Gastroesophageal sphincter (tissue), 3 donors: ENCODE data around the gene KLHL1.

Experiments
- EP300 ChIP-seq: sonication (generic); formaldehyde crosslinking; IDR thresholded peaks from one replicate; pipeline ENCODE4 v1.6.1; 2017; ENCODE audit warnings: antibody characterized with exemption, mild to moderate bottlenecking
- POLR2A ChIP-seq, 2 donors: fragments of 450-650 bp; IDR thresholded peaks; one replicate each; pipeline ENCODE4 v1.6.1; 2017; ENCODE audit warnings: antibody characterized with exemption in 2 of 2, mild to moderate bottlenecking in 2 of 2, moderate library complexity in 1 of 2
- POLR2AphosphoS5 ChIP-seq: sonication (generic); formaldehyde crosslinking; IDR thresholded peaks from one replicate; pipeline ENCODE4 v1.6.1; 2017; ENCODE audit warnings: antibody characterized with exemption
- TF ChIP-seq, protein P1 (sequence below), 4 experiments: fragments of 200-600 bp in 2 of 4; fragments of 450-650 bp in 2 of 4; sonication (generic) in 1 of 4; IDR thresholded peaks; one replicate each; pipeline ENCODE4 v1.5.1; 2017 to 2019; ENCODE audit warnings: antibody characterized with exemption in 4 of 4, mild to moderate bottlenecking in 2 of 4, moderate library complexity in 2 of 4

DNA sequence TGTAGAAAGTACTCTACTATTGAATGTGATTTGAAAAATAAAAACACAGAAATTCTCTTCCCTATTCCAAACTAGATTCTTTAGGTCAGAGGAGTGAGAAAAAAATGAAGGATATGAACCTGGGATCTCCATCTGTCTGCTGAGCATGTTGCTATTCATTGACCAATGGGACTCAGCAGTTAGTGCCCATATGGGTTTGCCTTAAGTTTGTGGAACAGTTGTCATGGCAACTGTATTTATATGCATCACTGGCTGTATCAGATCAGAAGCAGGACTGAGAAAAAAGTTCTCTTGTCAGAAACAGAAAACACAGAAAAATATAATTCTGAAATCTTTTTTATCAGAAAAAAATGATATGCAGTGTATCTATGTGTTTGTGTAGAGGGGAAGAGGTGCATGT is 74.0 kb downstream of the KLHL1 start:
- no peak for TF ChIP-seq POLR2A (IDR thresholded peaks at IDR 0.05)
- TF ChIP-seq, protein P1, sequence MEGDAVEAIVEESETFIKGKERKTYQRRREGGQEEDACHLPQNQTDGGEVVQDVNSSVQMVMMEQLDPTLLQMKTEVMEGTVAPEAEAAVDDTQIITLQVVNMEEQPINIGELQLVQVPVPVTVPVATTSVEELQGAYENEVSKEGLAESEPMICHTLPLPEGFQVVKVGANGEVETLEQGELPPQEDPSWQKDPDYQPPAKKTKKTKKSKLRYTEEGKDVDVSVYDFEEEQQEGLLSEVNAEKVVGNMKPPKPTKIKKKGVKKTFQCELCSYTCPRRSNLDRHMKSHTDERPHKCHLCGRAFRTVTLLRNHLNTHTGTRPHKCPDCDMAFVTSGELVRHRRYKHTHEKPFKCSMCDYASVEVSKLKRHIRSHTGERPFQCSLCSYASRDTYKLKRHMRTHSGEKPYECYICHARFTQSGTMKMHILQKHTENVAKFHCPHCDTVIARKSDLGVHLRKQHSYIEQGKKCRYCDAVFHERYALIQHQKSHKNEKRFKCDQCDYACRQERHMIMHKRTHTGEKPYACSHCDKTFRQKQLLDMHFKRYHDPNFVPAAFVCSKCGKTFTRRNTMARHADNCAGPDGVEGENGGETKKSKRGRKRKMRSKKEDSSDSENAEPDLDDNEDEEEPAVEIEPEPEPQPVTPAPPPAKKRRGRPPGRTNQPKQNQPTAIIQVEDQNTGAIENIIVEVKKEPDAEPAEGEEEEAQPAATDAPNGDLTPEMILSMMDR (IDR thresholded peaks at IDR 0.05) = no peak
- no peak for TF ChIP-seq EP300
- TF ChIP-seq POLR2AphosphoS5 = no peak
